ENCODE data around the gene CHMP6.

DNA sequence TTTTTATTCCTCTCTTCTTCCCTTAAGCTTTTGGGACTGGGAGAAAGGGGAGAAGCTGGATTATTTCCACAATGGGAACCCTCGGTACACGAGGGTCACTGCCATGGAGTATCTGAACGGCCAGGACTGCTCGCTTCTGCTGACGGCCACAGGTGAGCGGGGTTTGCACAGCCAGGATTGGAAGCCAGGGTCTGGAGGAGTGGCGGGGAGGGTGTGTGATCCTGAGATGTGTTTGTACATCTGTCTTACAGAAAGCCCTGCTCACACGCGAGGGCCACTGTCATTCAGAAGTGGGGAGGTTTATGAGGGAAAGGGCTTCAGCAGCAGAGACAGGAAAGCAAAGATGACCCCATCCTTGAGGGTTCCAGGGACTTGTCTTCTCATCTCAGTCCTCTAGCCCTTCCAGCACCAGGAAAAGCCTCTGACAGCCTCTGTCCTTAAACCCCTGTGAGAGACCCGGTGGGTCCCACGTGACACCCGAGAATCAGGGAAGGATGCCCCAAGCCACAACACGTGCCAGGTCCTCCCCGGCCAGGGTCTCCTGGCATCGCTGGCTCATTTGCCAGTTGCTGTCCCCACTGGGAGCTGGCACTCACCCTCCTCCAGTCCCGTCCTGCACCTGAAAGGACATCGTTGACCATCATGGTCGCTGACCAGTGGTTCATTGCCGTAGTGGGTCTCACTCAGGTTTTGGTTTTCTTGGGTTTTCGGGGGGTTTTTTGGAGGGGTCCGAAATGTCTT is 44.3 kb upstream of the CHMP6 start:
- TF ChIP-seq, protein P1, sequence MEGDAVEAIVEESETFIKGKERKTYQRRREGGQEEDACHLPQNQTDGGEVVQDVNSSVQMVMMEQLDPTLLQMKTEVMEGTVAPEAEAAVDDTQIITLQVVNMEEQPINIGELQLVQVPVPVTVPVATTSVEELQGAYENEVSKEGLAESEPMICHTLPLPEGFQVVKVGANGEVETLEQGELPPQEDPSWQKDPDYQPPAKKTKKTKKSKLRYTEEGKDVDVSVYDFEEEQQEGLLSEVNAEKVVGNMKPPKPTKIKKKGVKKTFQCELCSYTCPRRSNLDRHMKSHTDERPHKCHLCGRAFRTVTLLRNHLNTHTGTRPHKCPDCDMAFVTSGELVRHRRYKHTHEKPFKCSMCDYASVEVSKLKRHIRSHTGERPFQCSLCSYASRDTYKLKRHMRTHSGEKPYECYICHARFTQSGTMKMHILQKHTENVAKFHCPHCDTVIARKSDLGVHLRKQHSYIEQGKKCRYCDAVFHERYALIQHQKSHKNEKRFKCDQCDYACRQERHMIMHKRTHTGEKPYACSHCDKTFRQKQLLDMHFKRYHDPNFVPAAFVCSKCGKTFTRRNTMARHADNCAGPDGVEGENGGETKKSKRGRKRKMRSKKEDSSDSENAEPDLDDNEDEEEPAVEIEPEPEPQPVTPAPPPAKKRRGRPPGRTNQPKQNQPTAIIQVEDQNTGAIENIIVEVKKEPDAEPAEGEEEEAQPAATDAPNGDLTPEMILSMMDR (conservative IDR thresholded peaks at IDR 0.05), result no peak
- no peak for TF ChIP-seq ZFX (IDR thresholded peaks at IDR 0.05)
